Measurements from ENCODE around the gene SNX20.

DNA sequence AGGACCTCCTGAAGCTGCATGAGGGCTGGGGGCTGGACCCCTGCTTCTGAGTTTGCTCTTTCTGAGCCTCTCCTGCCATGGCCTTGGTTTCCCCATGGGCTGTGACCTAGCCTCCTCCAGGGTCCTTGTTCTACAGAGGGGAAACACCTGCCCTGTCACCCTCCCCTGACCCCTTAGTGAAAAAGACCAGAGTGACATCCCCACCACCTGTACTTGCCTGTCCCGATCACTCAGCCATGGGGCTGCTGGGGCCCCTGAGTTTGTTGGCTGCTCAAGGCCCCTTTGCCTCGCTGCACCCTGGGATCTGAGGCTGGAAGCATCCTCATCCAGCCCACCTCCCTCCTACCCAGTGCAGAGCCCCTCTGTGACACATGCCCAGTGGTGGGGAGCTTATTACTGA, 13.1 kb upstream of the SNX20 start:
- no peak for TF ChIP-seq MYC (IDR thresholded peaks at IDR 0.05; ENCODE audit: low read depth, low read length)
- TF ChIP-seq, protein P1, sequence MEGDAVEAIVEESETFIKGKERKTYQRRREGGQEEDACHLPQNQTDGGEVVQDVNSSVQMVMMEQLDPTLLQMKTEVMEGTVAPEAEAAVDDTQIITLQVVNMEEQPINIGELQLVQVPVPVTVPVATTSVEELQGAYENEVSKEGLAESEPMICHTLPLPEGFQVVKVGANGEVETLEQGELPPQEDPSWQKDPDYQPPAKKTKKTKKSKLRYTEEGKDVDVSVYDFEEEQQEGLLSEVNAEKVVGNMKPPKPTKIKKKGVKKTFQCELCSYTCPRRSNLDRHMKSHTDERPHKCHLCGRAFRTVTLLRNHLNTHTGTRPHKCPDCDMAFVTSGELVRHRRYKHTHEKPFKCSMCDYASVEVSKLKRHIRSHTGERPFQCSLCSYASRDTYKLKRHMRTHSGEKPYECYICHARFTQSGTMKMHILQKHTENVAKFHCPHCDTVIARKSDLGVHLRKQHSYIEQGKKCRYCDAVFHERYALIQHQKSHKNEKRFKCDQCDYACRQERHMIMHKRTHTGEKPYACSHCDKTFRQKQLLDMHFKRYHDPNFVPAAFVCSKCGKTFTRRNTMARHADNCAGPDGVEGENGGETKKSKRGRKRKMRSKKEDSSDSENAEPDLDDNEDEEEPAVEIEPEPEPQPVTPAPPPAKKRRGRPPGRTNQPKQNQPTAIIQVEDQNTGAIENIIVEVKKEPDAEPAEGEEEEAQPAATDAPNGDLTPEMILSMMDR (IDR thresholded peaks at IDR 0.05; ENCODE audit: extremely low read depth in 1 of 2, insufficient read depth in 1 of 2, low read depth in 1 of 2, low read length in 2 of 2): no peak
- TF ChIP-seq POLR2AphosphoS5 (IDR thresholded peaks at IDR 0.05; ENCODE audit: insufficient read depth, low read depth, low read length): no peak
- TF ChIP-seq EZH2 (IDR thresholded peaks at IDR 0.05; ENCODE audit: borderline replicate concordance, low read depth, low read length, severe bottlenecking): no peak
- no peak for TF ChIP-seq POLR2A (IDR thresholded peaks at IDR 0.05; ENCODE audit: low read depth, low read length)
- TF ChIP-seq GATA2 (IDR thresholded peaks at IDR 0.05; ENCODE audit: insufficient read depth, insufficient read length, low read depth, low read length): no peak
- TF ChIP-seq, protein P2, sequence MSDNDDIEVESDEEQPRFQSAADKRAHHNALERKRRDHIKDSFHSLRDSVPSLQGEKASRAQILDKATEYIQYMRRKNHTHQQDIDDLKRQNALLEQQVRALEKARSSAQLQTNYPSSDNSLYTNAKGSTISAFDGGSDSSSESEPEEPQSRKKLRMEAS (IDR thresholded peaks at IDR 0.05; ENCODE audit: insufficient read depth, insufficient read length): no peak
- TF ChIP-seq JUN (IDR thresholded peaks at IDR 0.05; ENCODE audit: borderline replicate concordance, insufficient read depth, insufficient read length, low read depth): no peak
